SK-N-SH treated with all-trans-retinoic acid at 6 μM for 48 hours (cell line): ENCODE data around the gene SGF29.
A peak's percentile ranks its signal among the peaks of the same experiment; 100 is the strongest.

Experiments used
- ATAC-seq: fragments of 200-7000 bp; cut with Tn5 transposase; 3 replicates; pipeline ENCODE4 v1.9.1; 2020; ENCODE audit warnings: mild to moderate bottlenecking, moderate library complexity
- ARNTL ChIP-seq: fragments of 450-650 bp; formaldehyde crosslinking; IDR thresholded peaks from 2 replicates; pipeline ENCODE4 v1.5.0; 2020; ENCODE audit warnings: low read depth, mild to moderate bottlenecking, moderate library complexity, borderline replicate concordance
- CSDC2 ChIP-seq: fragments of 250-450 bp; sonication (Bioruptor Pico); IDR thresholded peaks from 2 replicates; pipeline ENCODE4 v1.5.0; 2020; ENCODE audit warnings: mild to moderate bottlenecking, moderate library complexity
- ISL1 ChIP-seq: fragments of 250-450 bp; sonication (Bioruptor Pico); IDR thresholded peaks from 2 replicates; pipeline ENCODE4 v2.1.2; 2022; ENCODE audit warnings: mild to moderate bottlenecking, moderate library complexity
- OSR1 ChIP-seq: fragments of 250-450 bp; sonication (Bioruptor Pico); IDR thresholded peaks from 2 replicates; pipeline ENCODE4 v1.8.0; 2022; ENCODE audit warnings: moderate library complexity, mild to moderate bottlenecking, inconsistent platforms
- PATZ1 ChIP-seq: fragments of 250-450 bp; sonication (Bioruptor Pico); IDR thresholded peaks from 2 replicates; pipeline ENCODE4 v1.8.0; 2020; ENCODE audit warnings: mild to moderate bottlenecking, moderate library complexity, borderline replicate concordance
- POU6F1 ChIP-seq: fragments of 250-450 bp; sonication (Bioruptor Pico); IDR thresholded peaks from 2 replicates; pipeline ENCODE4 v1.8.0; 2021; ENCODE audit warnings: low read depth, mild to moderate bottlenecking, moderate library complexity, borderline replicate concordance
- PPARA ChIP-seq: fragments of 250-450 bp; sonication (Bioruptor Pico); IDR thresholded peaks from 2 replicates; pipeline ENCODE4 v1.5.0; 2020; ENCODE audit warnings: mild to moderate bottlenecking, borderline replicate concordance
- RARB ChIP-seq: fragments of 250-450 bp; sonication (Bioruptor Pico); IDR thresholded peaks from 2 replicates; pipeline ENCODE4 v1.8.0; 2021; ENCODE audit warnings: mild to moderate bottlenecking, moderate library complexity
- TCF4 ChIP-seq: fragments of 250-450 bp; sonication (Bioruptor Pico); IDR thresholded peaks from 2 replicates; pipeline ENCODE4 v1.8.0; 2021; ENCODE audit warnings: mild to moderate bottlenecking, moderate library complexity, borderline replicate concordance
- TSHZ2 ChIP-seq: fragments of 250-450 bp; sonication (Bioruptor Pico); IDR thresholded peaks from 2 replicates; pipeline ENCODE4 v1.5.0; 2020; ENCODE audit warnings: mild to moderate bottlenecking, moderate library complexity
- ZC3H10 ChIP-seq: fragments of 250-450 bp; sonication (Bioruptor Pico); IDR thresholded peaks from 2 replicates; pipeline ENCODE4 v1.5.1; 2021; ENCODE audit warnings: mild to moderate bottlenecking, moderate library complexity
- ZFP3 ChIP-seq: fragments of 250-450 bp; sonication (Bioruptor Pico); IDR thresholded peaks from 2 replicates; pipeline ENCODE4 v1.5.0; 2020; ENCODE audit warnings: mild to moderate bottlenecking, moderate library complexity
- ZFP30 ChIP-seq: fragments of 450-650 bp; formaldehyde crosslinking; IDR thresholded peaks from 2 replicates; pipeline ENCODE4 v1.5.0; 2022; ENCODE audit warnings: mild to moderate bottlenecking, moderate library complexity
- ZNF8 ChIP-seq: fragments of 450-650 bp; formaldehyde crosslinking; IDR thresholded peaks from 2 replicates; pipeline ENCODE4 v1.5.0; 2020; ENCODE audit warnings: mild to moderate bottlenecking, moderate library complexity

The SGF29 gene

GRCh38 chr16:28537076-28537475 is 16.6 kb upstream of the SGF29 start:
- no peak for ATAC-seq
- TF ChIP-seq PATZ1 (CRISPR knock-in tag) (no peak), ZNF8 (CRISPR knock-in tag) (no peak), TSHZ2 (no peak), OSR1 (CRISPR knock-in tag) (no peak)

- TF ChIP-seq POU6F1 (CRISPR knock-in tag) (no peak), ISL1 (CRISPR knock-in tag) (no peak), ARNTL (CRISPR knock-in tag) (no peak), RARB (CRISPR knock-in tag) (no peak), ZFP3 (no peak), ZFP30 (CRISPR knock-in tag) (no peak), ZNF8 (CRISPR knock-in tag) (no peak), ZC3H10 (CRISPR knock-in tag) (no peak), PPARA (CRISPR knock-in tag) (no peak)
- no peak for ATAC-seq
Measured at GRCh38 chr16:28537964-28538732, 15.6 kb upstream of the SGF29 start.

GRCh38 chr16:28538733-28539596 is 14.8 kb upstream of the SGF29 start, which contains the start of gene NUPR1:
NUPR1 (minus strand) TSS chr16:28538974; CDS start chr16:28538907, 67 bp downstream.
- TF ChIP-seq ISL1 (CRISPR knock-in tag) (no peak), TCF4 (CRISPR knock-in tag) (no peak), TSHZ2 (no peak), ZC3H10 (CRISPR knock-in tag) (no peak), ZNF8 (CRISPR knock-in tag) (no peak), ARNTL (CRISPR knock-in tag) (no peak), POU6F1 (CRISPR knock-in tag) (no peak), CSDC2 (CRISPR knock-in tag) (no peak)
- ATAC-seq: peak; percentile 63
